ENCODE measurements around the gene KLF9. TPM values are rescaled to one million over a fixed set of nuclear protein-coding genes. Genes with fewer than 3 reads are reported as not detected.

The KLF9 gene
- total RNA-seq, 1 donor from 2014 or later: 98.7 TPM

DNA sequence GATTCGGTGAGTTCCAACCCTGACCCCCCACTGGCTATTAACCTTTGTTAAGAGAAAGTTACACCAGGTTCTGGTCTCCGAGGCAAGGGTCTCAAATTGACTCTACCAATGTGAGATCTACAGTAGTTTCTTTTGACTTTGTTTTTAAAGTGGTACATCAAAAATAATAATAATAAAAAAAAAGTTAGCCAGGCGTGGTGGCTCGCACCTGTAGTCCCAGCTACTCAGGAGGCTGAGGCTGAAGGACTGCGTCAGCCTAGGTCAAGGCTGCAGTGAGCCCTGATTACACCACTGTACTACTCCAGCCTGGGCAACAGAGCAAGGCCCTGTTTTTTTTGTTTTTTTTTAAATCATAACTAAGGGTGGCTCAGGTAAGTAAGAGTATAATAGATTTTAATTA is 1.0 kb upstream of the KLF9 start:
- DNase-seq (ENCODE audit: low spot score in 2 of 2): peak in 1 of 2 donors; percentile 8
- Histone ChIP-seq H3K4me1 (peaks cover 5 to 26% of the 10 kb centered on the region in 2 donors), H3K36me3 (peaks cover 0 to 6% of the 10 kb centered on the region in 2 donors), H3K4me3 (peak overlapping the region in 1 of 2 donors; percentile 92), H3K27ac (peak overlapping the region; percentile 100), H3K27me3 (no peaks in the 10 kb centered on the region), H3K9me3 (no peaks in the 10 kb centered on the region)
- intact Hi-C loops (cut with DNase I): loop anchor here (10.0 kb wide), 2 partner anchors 1231 to 1949 kb away; partner anchors contain the start of gene ZFAND5
- TF ChIP-seq, protein P1, sequence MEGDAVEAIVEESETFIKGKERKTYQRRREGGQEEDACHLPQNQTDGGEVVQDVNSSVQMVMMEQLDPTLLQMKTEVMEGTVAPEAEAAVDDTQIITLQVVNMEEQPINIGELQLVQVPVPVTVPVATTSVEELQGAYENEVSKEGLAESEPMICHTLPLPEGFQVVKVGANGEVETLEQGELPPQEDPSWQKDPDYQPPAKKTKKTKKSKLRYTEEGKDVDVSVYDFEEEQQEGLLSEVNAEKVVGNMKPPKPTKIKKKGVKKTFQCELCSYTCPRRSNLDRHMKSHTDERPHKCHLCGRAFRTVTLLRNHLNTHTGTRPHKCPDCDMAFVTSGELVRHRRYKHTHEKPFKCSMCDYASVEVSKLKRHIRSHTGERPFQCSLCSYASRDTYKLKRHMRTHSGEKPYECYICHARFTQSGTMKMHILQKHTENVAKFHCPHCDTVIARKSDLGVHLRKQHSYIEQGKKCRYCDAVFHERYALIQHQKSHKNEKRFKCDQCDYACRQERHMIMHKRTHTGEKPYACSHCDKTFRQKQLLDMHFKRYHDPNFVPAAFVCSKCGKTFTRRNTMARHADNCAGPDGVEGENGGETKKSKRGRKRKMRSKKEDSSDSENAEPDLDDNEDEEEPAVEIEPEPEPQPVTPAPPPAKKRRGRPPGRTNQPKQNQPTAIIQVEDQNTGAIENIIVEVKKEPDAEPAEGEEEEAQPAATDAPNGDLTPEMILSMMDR (IDR thresholded peaks at IDR 0.05): no peak

DNA sequence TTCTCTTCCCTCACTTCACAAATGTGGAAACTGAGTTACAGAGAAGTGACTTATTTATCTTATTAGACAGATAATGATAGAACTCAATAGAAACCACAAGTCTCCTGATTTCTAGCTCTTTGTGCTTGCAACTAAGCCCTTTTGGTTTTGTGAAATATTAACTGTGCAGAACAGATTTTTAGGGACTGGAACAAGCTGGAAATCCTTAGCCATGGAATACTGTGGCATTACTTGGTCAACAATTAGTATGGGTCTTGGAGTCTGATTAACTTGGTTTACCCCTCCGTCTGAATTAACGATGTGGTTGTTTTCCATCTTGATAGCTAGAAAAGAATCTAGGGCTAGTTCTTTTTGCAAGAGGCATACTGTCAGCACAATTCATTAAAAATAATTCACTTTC is 584 bp upstream of the KLF9 start:
- H3K27ac ChIP-seq: peak overlapping the region; percentile 100
- H3K4me1 ChIP-seq: peaks cover 5 to 29% of the 10 kb centered on the region in 2 donors
- DNase-seq (ENCODE audit: low spot score in 2 of 2): no peak
- no peaks in the 10 kb centered on the region for H3K27me3 ChIP-seq
- TF ChIP-seq, protein P1 (IDR thresholded peaks at IDR 0.05): no peak
- H3K36me3 ChIP-seq: peaks cover 0 to 6% of the 10 kb centered on the region in 2 donors
- H3K9me3 ChIP-seq: no peaks in the 10 kb centered on the region
- H3K4me3 ChIP-seq: peak overlapping the region; percentile 92 to 94
- intact Hi-C loops (cut with DNase I): loop anchor here (10.0 kb wide), 2 partner anchors 1230 to 1950 kb away; partner anchors contain the start of gene ZFAND5

DNA sequence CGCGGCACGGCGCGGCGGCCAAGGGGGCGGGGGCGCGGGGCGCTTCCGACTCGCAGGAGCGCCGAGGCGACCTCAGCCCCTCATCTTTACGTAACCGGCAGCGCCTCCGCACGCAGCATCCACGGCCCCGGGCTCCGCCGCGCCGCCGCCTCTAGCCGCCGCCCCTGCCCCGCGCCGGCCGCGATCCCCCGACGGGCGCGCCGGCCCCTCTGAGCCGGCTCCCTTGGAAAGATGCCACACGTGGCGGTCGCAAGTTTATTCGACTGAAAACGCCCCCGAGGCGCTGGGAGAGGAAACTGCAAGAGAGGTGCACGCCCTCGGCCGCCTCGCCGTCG is 1.0 kb downstream of the KLF9 start:
- H3K27ac ChIP-seq: peak overlapping the region; percentile 100
- peak overlapping the region; percentile 92 to 94 for H3K4me3 ChIP-seq
- peaks cover 5 to 41% of the 10 kb centered on the region in 2 donors for H3K4me1 ChIP-seq
- peaks cover 0 to 9% of the 10 kb centered on the region in 2 donors for H3K36me3 ChIP-seq
- H3K9me3 ChIP-seq: no peaks in the 10 kb centered on the region
- H3K27me3 ChIP-seq: no peaks in the 10 kb centered on the region
- intact Hi-C loops (cut with DNase I): loop anchor here (5.0 to 10.0 kb wide), 5 partner anchors 156 to 1951 kb away; partner anchors contain the start of genes ABHD17B, C9orf85, SMC5 and ZFAND5
- TF ChIP-seq, protein P1 (IDR thresholded peaks at IDR 0.05): peak in 1 of 3 experiments; percentile 12
- DNase-seq (ENCODE audit: low spot score in 2 of 2): no peak

DNA sequence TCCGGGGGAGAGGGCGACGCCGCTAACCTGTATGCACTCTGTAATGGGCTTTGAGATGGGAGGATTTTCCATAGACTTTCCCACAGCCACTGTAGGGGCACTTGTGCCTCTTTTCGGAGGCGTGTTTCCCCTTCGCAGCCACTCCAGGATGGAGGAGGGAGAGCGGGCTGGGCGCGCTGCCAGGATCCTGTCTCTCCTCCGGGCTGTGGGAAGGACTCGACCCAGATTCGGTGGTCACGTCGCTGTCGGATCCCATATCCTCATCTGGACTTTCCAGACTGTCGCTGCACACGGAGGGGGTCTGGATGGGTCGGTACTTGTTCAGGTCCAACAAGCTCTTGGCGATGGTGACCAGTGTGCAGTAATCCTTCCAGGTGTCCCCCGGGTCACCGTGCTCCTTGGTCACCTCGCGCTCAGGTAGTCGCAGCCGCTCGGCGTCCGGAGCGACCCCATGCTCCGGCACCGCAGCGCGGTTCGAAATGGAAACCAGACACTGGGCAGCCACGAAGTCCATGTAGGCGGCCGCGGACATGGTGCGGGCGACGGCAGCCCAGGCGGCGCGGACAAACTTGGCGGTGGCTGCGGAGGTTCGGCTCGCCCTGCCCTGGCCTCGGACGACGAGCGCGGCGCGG is 1.5 kb downstream of the KLF9 start:
- TF ChIP-seq, protein P1 (IDR thresholded peaks at IDR 0.05): no peak
- Histone ChIP-seq H3K36me3 (peaks cover 0 to 12% of the 10 kb centered on the region in 2 donors), H3K27me3 (no peaks in the 10 kb centered on the region), H3K9me3 (no peaks in the 10 kb centered on the region), H3K27ac (peak overlapping the region; percentile 100), H3K4me1 (peaks cover 7 to 43% of the 10 kb centered on the region in 2 donors), H3K4me3 (peak overlapping the region; percentile 92 to 94)
- intact Hi-C loops (cut with DNase I): loop anchor here (1.0 to 10.0 kb wide), 6 partner anchors 156 to 1952 kb away; partner anchors contain the start of genes ABHD17B, C9orf85, SMC5 and ZFAND5
- DNase-seq (ENCODE audit: low spot score in 2 of 2): peak; percentile 54 to 92

DNA sequence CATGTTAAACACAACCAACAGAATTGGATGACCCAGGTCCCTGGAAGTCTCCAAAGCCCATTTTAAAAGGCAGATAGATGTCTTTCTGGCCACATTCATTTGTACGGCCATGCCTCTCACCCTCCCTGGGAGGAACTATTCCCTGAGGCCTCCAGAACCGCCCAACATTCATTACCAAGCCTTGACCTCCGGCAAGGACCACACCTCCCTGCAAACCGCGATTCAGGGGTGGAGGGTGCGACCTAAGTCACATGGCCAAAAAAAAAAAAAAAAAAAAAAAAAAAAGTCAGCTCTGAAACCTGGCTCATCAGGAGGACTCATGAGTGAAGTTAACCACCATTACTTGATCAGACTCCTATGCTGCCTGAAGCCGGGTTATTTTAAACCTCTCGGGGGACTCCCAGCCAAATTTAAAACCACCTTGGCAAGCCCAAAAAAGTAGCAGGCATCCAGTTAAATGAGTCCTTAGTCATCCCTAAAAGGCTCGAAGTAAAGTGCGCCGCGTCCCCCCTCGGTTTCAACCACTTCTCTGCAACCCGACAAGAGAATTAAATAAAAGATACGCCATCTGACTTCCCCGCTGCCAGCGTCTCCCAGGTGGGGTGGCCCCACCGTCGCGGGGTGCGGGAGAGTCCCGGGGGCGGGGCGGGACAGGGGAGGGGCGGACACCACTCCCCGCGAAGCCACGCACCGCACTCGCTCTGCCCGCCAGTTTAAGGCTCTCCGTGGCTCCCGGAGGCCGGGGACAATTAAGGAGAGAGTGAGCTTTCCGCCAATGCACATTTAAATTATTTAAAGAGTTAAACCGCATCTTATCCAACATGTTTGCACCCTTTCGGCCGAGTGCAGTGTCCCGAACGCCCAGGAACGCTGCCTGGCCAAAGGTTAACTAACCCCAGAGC is 2.3 kb downstream of the KLF9 start:
- DNase-seq (ENCODE audit: low spot score in 2 of 2): peak in 1 of 2 donors; percentile 87
- intact Hi-C loops (cut with DNase I): loop anchor here (1.0 to 10.0 kb wide), 6 partner anchors 155 to 1953 kb away; partner anchors contain the start of genes ABHD17B, C9orf85, SMC5 and ZFAND5

More for the DNA sequence above, 2.3 kb downstream of the KLF9 start:
- H3K36me3 ChIP-seq: peaks cover 3 to 17% of the 10 kb centered on the region in 2 donors
- peaks cover 11 to 43% of the 10 kb centered on the region in 2 donors for H3K4me1 ChIP-seq
- peak overlapping the region; percentile 100 for H3K27ac ChIP-seq
- H3K4me3 ChIP-seq: peak overlapping the region; percentile 92 to 94
- H3K27me3 ChIP-seq: no peaks in the 10 kb centered on the region
- no peaks in the 10 kb centered on the region for H3K9me3 ChIP-seq
- TF ChIP-seq, protein P1 (IDR thresholded peaks at IDR 0.05): no peak
